HepG2 (cell line): ENCODE results near the gene PRRC2A. TPM values are rescaled to one million over a fixed set of nuclear protein-coding genes. Genes with fewer than 3 reads are reported as not detected.

Source experiments
- CEBPB ChIP-seq: IDR thresholded peaks from 2 replicates; pipeline ENCODE4 v1.6.1; 2011; ENCODE audit warnings: low read depth, low read length, improper control_type of control experiment, borderline replicate concordance
- CEBPG ChIP-seq: IDR thresholded peaks from 2 replicates; pipeline ENCODE4 v1.6.1; 2016
- CHCHD3 ChIP-seq: sonication (generic); formaldehyde crosslinking; IDR thresholded peaks from 2 replicates; pipeline ENCODE4 v1.8.0; 2022; ENCODE audit warnings: mild to moderate bottlenecking, missing genetic modification reagents, moderate library complexity
- CREB1 ChIP-seq, 2 experiments: fragments of 450-650 bp in 1 of 2; IDR thresholded peaks; 2 replicates each; pipeline ENCODE4 v1.6.1; 2016 to 2017; ENCODE audit warnings: control low read depth in 1 of 2, mild to moderate bottlenecking in 1 of 2, missing compliant biosample characterization in 1 of 2, missing genetic modification characterization in 1 of 2
- FOXC1 ChIP-seq: sonication (generic); formaldehyde crosslinking; IDR thresholded peaks from 2 replicates; pipeline ENCODE4 v1.8.0; 2022; ENCODE audit warnings: mild to moderate bottlenecking, missing genetic modification reagents, borderline replicate concordance
- FOXP1 ChIP-seq, 2 experiments: fragments of 450-650 bp in 1 of 2; IDR thresholded peaks; 2 replicates each; pipeline ENCODE4 v1.6.1; 2017 to 2018; ENCODE audit warnings: antibody characterized with exemption in 1 of 2
- KLF15 ChIP-seq: sonication (generic); formaldehyde crosslinking; IDR thresholded peaks from 2 replicates; pipeline ENCODE4 v1.8.1; 2023; ENCODE audit warnings: borderline replicate concordance, mild to moderate bottlenecking, inconsistent platforms, missing genetic modification reagents, mixed read lengths
- NFKB2 ChIP-seq: sonication (generic); formaldehyde crosslinking; IDR thresholded peaks from 2 replicates; pipeline ENCODE4 v1.4.0; 2020; ENCODE audit warnings: missing genetic modification reagents, borderline replicate concordance
- TMF1 ChIP-seq: sonication (generic); formaldehyde crosslinking; IDR thresholded peaks from 2 replicates; pipeline ENCODE4 v1.8.1; 2022; ENCODE audit warnings: low read depth, missing genetic modification reagents
- TOPORS ChIP-seq: sonication (generic); formaldehyde crosslinking; IDR thresholded peaks from 2 replicates; pipeline ENCODE4 v1.8.0; 2023; ENCODE audit warnings: mild to moderate bottlenecking, missing genetic modification reagents
- YEATS2 ChIP-seq: sonication (generic); formaldehyde crosslinking; IDR thresholded peaks from 2 replicates; pipeline ENCODE4 v1.4.0; 2020; ENCODE audit warnings: missing genetic modification reagents, borderline replicate concordance
- ZBTB8A ChIP-seq: sonication (generic); formaldehyde crosslinking; IDR thresholded peaks from 2 replicates; pipeline ENCODE4 v1.4.0; 2020; ENCODE audit warnings: mild to moderate bottlenecking, low read depth, missing genetic modification reagents, borderline replicate concordance
- ZFP62 ChIP-seq: sonication (generic); formaldehyde crosslinking; IDR thresholded peaks from 2 replicates; pipeline ENCODE4 v1.4.0; 2020; ENCODE audit warnings: missing genetic modification reagents
- ZMYM2 ChIP-seq: sonication (generic); formaldehyde crosslinking; IDR thresholded peaks from 2 replicates; pipeline ENCODE4 v1.8.0; 2022; ENCODE audit warnings: mild to moderate bottlenecking, missing genetic modification reagents
- ZMYM4 ChIP-seq: sonication (generic); formaldehyde crosslinking; IDR thresholded peaks from 2 replicates; pipeline ENCODE4 v1.8.1; 2023; ENCODE audit warnings: mild to moderate bottlenecking, missing genetic modification reagents
- ZNF790 ChIP-seq: sonication (generic); formaldehyde crosslinking; IDR thresholded peaks from 2 replicates; pipeline ENCODE4 v1.8.0; 2022; ENCODE audit warnings: missing genetic modification reagents, mild to moderate bottlenecking, borderline replicate concordance
- polyA plus RNA-seq, 8 experiments: library from polyadenylated mRNA; depleted of rRNA in 3 of 8; stranded (reverse) in 7 of 8; unstranded in 1 of 8; fragments of >200 nt; fragmentation: Illumina TruSeq in 4 of 8; extraction: Trizol in 4 of 8; gene quantifications; 2 replicates each; pipeline versions ENCODE4 v1.2.1 to v1.2.3, GENCODE V29; 2011 to 2016; ENCODE audit warnings: low read depth in 4 of 8, missing spikeins in 1 of 8, mixed read lengths in 1 of 8; ENCODE audit not compliant: insufficient read depth in 1 of 8
- total RNA-seq, 5 experiments: library from RNA; depleted of rRNA; stranded (reverse); fragments of >200 nt; fragmentation: Illumina TruSeq; extraction: Trizol; gene quantifications; 2 replicates each; pipeline ENCODE4 v1.2.3, GENCODE V29; 2016; ENCODE audit warnings: low read depth in 1 of 5
- TF ChIP-seq, protein P1 (sequence below): sonication (generic); formaldehyde crosslinking; IDR thresholded peaks from 2 replicates; pipeline ENCODE4 v1.8.0; 2023; ENCODE audit warnings: mild to moderate bottlenecking, missing genetic modification reagents
- TF ChIP-seq, protein P2 (sequence below): sonication (generic); formaldehyde crosslinking; IDR thresholded peaks from 2 replicates; pipeline ENCODE4 v1.8.1; 2023; ENCODE audit warnings: mild to moderate bottlenecking, missing genetic modification reagents
- TF ChIP-seq, protein P3 (sequence below): IDR thresholded peaks from 2 replicates; pipeline ENCODE4 v1.6.1; 2016; ENCODE audit warnings: missing genetic modification reagents, missing compliant biosample characterization
- TF ChIP-seq, protein P4 (sequence below): sonication (generic); formaldehyde crosslinking; IDR thresholded peaks from 2 replicates; pipeline ENCODE4 v1.4.0; 2020; ENCODE audit warnings: low read depth, missing genetic modification reagents

Gene PRRC2A
- total and polyA plus RNA-seq, 2 of the 13 experiments (the other 11 are each of a cell fraction or from before 2014, with no cell fraction given), result 38.9 to 47.4 TPM

DNA sequence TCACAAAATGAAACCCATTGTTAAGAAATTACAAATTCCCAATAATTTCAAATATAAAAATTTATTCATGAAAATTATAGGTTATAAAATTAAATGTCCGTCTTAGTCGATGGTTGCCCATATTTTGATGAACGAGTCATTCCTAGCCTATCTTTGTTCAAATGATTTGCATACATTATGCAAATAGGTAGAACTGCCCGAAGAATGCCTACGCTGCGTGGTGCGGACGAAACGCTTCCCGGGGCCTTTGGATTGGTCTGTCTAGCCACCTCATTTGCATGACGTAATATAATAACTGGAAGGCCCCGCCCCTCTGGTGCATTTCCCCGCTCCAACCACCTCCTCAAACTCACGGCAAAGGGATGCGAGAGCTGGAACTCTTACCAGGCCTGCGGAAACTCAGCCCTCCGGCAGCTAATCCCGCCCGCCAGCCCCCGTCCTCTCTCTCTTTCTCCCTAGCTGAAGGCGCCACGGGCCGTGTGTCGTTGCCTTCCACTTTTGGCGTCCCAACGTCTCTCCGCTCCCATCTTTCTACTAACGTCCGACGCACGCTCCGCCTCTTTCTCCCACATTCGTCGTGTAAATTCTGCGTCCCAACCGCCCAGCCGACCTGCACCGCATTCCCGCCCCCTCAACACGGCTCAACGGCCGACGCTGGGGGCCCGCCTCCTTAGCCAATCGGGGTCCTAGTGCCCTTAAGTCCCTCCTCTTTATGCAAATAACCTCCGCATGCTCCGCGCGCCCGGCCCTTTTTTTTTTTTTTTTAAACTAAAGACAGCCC, 520 bp upstream of the PRRC2A start (continued):
- TF ChIP-seq, protein P1, sequence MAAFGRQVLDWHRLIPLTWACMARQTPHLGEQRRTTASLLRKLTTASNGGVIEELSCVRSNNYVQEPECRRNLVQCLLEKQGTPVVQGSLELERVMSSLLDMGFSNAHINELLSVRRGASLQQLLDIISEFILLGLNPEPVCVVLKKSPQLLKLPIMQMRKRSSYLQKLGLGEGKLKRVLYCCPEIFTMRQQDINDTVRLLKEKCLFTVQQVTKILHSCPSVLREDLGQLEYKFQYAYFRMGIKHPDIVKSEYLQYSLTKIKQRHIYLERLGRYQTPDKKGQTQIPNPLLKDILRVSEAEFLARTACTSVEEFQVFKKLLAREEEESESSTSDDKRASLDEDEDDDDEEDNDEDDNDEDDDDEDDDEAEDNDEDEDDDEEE (CRISPR knock-in tag), result no peak; the same call in 1 of the 2 replicates
- TF ChIP-seq FOXP1 (IDR thresholded peaks at IDR 0.05) (no peak), FOXP1 (CRISPR knock-in tag; IDR thresholded peaks at IDR 0.05) (peak; percentile 45; the same call in 1 of the 2 replicates), TOPORS (CRISPR knock-in tag) (peak; percentile 92), FOXC1 (CRISPR knock-in tag) (peak; percentile 39; the same call in 1 of the 2 replicates), CHCHD3 (peak; percentile 35; the same call in 1 of the 2 replicates), CREB1 (IDR thresholded peaks at IDR 0.05) (peak; percentile 94), CREB1 (CRISPR knock-in tag; IDR thresholded peaks at IDR 0.05) (peak; percentile 95), YEATS2 (CRISPR knock-in tag) (peak; percentile 6; the same call in 1 of the 2 replicates), ZMYM2 (CRISPR knock-in tag) (0 out of 2 replicates have a peak, but pooled peaks have one; percentile 5), ZNF790 (CRISPR knock-in tag) (peak; percentile 41; the same call in 1 of the 2 replicates), NFKB2 (CRISPR knock-in tag) (peak; percentile 96), TMF1 (CRISPR knock-in tag) (peak; percentile 88), ZBTB8A (CRISPR knock-in tag) (peak; percentile 19; the same call in 1 of the 2 replicates), ZMYM4 (CRISPR knock-in tag) (peak; percentile 75), ZFP62 (CRISPR knock-in tag) (no peak), CEBPG (CRISPR knock-in tag) (peak; percentile 9; the same call in 1 of the 2 replicates), KLF15 (0 out of 2 replicates have a peak, but pooled peaks have one; percentile 57), CEBPB (peak; percentile 79)
- TF ChIP-seq, protein P2, sequence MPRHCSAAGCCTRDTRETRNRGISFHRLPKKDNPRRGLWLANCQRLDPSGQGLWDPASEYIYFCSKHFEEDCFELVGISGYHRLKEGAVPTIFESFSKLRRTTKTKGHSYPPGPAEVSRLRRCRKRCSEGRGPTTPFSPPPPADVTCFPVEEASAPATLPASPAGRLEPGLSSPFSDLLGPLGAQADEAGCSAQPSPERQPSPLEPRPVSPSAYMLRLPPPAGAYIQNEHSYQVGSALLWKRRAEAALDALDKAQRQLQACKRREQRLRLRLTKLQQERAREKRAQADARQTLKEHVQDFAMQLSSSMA (CRISPR knock-in tag), result peak; percentile 65; the same call in 1 of the 2 replicates
- TF ChIP-seq, protein P3, sequence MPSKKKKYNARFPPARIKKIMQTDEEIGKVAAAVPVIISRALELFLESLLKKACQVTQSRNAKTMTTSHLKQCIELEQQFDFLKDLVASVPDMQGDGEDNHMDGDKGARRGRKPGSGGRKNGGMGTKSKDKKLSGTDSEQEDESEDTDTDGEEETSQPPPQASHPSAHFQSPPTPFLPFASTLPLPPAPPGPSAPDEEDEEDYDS, result peak; percentile 98
- TF ChIP-seq, protein P4, sequence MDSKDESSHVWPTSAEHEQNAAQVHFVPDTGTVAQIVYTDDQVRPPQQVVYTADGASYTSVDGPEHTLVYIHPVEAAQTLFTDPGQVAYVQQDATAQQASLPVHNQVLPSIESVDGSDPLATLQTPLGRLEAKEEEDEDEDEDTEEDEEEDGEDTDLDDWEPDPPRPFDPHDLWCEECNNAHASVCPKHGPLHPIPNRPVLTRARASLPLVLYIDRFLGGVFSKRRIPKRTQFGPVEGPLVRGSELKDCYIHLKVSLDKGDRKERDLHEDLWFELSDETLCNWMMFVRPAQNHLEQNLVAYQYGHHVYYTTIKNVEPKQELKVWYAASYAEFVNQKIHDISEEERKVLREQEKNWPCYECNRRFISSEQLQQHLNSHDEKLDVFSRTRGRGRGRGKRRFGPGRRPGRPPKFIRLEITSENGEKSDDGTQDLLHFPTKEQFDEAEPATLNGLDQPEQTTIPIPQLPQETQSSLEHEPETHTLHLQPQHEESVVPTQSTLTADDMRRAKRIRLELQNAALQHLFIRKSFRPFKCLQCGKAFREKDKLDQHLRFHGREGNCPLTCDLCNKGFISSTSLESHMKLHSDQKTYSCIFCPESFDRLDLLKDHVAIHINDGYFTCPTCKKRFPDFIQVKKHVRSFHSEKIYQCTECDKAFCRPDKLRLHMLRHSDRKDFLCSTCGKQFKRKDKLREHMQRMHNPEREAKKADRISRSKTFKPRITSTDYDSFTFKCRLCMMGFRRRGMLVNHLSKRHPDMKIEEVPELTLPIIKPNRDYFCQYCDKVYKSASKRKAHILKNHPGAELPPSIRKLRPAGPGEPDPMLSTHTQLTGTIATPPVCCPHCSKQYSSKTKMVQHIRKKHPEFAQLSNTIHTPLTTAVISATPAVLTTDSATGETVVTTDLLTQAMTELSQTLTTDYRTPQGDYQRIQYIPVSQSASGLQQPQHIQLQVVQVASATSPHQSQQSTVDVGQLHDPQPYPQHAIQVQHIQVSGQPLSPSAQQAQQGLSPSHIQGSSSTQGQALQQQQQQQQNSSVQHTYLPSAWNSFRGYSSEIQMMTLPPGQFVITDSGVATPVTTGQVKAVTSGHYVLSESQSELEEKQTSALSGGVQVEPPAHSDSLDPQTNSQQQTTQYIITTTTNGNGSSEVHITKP (CRISPR knock-in tag), result no peak
